ENCODE measurements around the gene ATG16L2.

Gene ATG16L2, protein sequence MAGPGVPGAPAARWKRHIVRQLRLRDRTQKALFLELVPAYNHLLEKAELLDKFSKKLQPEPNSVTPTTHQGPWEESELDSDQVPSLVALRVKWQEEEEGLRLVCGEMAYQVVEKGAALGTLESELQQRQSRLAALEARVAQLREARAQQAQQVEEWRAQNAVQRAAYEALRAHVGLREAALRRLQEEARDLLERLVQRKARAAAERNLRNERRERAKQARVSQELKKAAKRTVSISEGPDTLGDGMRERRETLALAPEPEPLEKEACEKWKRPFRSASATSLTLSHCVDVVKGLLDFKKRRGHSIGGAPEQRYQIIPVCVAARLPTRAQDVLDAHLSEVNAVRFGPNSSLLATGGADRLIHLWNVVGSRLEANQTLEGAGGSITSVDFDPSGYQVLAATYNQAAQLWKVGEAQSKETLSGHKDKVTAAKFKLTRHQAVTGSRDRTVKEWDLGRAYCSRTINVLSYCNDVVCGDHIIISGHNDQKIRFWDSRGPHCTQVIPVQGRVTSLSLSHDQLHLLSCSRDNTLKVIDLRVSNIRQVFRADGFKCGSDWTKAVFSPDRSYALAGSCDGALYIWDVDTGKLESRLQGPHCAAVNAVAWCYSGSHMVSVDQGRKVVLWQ

DNA sequence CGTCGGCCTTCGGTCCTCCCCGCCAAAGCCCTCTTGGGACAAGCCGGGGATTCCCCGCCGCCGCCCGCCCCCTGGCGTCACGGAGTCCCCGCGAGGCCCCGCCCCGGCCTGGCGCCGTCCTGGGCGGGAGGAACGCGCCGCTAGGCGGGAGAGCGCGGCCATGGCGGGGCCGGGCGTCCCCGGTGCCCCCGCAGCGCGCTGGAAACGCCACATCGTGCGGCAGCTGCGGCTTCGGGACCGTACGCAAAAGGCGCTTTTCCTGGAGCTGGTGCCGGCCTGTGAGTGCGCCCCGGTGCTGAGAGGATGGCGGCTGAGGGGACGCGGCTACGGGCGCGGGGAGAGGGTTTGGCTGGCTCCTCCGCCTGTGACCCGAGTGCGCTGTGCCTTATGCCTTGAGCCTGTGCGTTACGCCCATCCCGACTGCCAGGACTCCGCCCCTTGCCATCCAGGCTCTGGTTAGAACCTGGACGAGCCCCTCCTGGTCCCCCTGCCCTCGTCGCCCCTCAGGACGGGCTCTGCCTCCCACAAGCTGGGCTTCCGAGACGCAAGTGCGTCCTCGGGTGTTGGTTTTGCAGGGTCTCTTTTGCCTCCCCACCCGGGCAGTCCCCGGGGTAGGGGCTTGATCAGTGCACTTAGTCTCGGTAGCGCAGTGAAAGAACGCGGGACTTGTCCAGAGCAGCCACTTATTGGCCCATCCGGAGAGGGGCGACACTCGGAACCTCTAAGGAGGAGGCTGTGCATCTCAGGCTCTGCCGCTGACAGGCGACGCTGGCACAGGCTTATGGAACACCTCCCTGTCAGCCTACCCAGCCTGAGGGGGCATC is at the start of gene ATG16L2:
Gene ATG16L2, plus strand, starts transcription at position 126 of the 824 bp plus-strand sequence. Its CDS starts 35 bp downstream, at position 161.
- peak; percentile 83 for DNase-seq

DNA sequence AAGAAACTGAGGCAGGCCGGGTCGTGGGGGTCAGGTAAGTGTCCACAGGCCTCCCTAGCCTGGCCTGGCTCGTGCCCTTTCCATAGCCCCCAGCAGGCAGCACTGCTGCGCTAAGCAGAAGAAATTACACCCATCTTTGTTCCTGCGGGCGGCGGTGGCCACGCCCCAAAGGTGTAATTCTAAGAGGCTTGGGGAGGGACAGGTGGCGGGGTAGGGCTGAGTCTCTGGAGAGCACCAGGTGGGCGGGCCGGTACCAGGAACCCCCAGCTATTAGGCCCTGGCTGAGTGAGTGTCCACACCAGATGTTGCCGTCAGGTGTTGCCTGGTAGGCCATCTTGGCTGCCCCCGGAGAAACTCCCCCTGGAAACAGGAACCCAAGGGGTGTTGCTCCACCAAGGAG is 49.7 kb upstream of the ATG16L2 start:
- DNase-seq: no peak

DNA sequence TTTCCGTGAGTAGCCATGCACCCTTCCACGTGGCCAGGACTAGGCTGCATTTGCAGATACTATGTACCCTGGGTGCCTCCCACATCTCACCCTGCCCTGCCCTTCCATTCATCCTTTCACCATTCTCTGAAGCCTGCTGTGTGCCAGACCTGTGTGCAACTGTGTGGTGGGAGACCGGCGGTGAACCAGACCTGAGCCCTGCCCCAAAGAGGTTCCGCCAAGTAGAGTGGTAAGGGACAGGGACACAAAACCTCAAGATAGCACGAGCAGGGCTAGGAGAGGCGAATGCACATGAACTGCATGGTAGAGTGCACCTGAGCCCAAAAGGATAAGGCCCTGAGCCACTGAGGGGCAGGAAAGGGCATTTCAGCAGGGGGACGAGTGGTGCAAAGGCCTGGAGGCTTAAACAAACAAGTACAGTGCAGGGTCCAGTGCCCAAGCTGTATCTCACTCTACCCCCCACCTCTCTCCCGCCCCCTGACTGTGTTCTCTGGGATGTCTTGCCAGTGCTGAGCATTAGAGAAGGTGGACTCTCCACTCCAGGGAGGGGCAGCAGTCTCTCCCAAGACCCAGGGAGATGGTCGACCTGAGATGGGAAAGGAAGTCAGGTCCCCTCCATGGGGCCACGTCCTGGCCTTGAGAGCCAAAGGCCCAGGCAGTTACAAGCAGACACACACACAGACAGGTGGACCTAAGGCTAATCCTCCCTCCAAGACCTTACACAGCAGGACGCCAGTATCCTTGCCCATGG is 47.9 kb upstream of the ATG16L2 start:
- DNase-seq: no peak

DNA sequence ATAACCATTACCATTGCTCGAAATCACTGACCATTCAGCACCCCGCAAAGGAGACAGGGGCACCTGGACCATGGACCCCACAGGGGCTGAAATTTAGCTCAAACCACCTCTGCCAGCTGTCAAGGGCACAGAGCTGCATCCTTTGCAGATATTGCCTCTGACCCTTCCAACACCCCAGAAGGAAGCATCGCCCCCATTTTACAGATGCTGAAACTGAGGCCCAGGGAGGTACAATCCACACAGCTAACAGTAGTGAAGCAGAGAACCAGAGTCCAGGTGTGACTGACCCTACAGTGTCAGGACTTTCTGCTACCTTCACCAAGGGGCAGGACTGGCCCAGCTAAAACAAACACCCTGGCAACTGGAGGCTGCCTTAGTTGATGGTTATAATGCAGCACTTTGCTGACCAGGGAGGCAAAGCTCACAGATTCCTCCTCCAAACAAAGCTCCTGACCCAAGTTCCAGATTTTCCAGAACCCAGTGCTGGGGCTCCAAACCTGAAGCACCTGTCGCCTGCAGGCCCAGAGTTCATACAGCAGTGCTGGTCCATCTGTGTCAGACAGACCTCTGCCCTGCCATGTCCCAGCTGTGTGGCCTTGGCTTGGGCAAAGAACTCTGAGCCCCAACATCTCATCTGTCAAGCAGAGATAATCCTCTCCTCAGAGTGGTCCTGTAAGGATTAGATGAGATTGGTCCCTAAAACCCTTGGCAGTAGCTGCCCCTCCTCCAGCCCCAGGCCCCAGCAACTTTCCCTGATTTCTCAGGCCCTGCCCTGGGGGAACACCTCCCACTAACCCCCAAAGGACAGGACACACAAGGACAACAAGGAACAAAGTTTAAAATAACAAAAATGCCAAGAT is 46.8 kb upstream of the ATG16L2 start:
- DNase-seq: no peak

DNA sequence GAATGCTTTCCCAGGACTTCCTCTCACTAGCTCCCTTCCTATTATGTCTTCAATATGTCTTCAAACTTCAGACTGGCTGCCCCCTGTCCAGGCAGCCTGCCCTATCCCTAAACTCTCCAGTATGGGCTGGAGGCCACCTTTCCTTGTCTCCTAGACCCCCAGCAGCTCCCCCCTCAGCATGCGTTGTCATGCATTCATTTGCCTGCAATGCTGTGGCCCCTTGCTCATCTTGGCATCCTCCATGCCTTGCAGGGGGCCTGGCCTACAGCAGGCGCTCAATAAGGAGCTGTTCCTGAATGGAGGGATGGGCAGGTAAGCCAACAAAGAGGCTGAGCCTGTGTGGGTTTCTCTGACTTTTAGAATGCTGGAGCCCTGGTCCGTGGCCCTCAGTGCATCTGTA is 45.6 kb upstream of the ATG16L2 start:
- DNase-seq: no peak

DNA sequence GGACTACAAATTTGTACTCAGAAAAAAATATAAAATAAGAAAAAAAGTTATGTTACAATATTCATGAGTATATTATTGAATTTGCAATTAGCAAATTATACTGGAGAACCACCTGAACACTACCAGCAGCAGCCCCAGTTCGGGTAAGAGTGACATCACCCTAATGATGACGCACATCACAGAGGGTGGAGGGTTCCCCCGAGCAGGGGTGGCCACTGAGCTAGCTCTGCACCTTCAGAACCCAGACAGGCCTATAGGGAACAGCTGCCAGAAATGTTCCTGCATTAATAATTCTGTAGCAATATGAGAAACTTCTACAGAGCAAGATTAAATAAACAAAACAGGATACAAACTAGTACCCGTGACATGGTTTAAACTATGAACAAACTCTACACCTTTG is 44.5 kb upstream of the ATG16L2 start:
- no peak for DNase-seq

DNA sequence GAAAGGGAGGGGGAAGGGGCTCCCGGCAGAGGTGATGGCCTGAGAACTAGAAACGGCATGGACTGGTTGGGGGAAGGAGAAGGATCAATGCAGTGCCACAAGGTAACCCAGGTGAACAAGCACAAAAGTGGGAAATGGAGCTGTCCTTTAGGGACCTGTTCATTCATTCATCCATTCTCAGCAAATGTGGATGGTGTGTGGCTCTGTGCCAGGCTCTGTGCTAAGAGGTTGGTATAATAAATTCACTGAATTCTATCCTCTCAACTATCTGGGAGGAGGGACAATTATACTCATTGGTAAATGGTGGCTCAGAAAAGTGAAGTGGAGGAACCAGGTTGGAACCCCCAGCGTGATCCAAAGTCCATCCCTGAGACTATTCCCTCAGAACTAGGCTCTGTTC is 43.4 kb upstream of the ATG16L2 start:
- no peak for DNase-seq

DNA sequence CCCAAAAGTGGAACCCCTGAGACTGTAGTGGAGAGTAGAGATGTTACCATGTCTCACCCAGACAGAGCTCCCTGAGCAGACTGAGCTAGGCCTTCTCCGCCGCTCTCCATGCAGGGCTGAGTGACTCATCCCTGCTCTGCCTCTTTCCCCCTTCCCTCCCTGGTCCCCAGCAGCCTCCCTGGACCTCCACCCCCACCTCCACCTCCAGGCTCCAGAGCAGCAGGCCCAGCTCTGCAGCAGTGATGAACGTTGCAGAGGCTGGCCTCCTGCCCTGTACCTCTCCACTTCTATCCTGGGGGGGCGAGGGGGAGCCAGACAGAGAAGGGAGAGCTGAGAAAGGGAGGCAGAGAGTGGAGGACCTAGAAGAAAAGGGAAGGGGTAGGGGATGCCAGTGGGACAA is 42.7 kb upstream of the ATG16L2 start:
- no peak for DNase-seq

DNA sequence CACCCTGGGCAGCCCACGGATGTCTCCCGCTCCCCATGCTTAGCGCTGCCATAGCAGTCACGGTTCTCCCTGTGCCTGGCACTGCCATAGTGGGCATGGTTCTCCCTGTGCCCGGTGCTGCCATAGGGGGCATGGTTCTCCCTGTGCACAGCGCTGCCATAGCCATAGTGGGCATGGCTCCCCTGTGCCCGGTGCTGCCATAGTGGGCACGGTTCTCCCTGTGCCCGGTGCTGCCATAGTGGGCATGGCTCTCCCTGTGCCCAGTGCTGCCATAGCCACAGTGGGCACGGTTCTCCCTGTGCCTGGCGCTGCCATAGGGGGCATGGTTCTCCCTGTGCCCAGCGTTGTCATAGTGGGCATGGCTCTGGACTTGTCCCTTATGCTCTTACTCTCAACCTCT is 42.2 kb upstream of the ATG16L2 start:
- DNase-seq: no peak

DNA sequence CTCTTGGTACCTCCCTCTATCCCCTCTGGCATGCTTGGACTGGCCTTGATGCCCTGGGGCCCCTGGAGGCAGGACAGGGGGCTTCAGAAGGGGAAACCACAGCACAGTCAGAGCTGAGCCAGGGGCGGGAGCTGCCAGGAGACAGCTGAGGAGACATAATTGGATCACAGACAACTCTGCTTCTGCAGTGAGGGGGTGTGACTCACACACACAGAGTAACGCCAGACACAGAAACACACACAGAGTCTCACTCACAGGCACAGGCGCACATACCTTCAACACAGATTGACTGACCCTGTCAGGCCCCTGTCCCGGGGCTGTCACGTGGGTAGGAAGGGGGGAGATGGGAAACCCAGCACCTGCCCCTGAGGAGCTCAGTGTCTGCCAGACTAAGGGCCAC is 40.9 kb upstream of the ATG16L2 start:
- DNase-seq: no peak

DNA sequence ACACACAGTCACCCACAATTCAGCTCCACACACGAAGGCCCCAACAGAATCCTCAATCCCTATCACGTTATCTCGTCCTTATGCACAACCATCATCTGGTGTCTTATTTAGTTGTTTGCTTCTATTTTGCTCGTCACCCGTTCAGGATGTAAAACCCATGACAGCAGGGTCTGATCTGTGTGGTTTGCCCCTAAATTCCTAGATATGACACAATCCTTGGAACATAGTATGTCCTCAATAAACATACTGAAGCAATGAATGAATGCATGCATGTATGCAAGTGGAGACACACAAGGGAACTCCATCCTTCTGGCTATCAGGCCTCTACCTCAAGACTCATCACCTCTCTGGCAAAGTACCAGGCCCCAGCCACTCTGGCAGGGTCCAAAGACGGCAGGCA is 40.5 kb upstream of the ATG16L2 start:
- DNase-seq: no peak

DNA sequence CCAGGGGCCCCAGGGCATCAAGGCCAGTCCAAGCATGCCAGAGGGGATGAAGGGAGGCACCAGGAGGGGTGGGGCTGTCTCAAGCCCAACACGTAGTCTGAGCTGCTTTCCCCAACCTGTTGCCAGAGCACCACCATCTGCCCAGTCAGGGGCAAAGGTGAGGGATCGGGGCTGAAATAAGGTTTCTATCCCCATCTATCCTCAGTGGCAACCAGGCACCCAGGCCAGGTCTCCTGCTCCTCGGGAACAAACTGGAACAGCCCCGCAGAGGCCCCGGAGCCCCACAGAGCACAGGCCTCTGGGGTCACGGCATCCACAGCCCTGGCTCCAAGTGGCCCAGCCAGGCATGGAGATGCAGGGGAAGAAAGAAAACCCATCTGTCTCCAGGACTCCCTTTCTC is 39.7 kb upstream of the ATG16L2 start:
- DNase-seq: no peak

DNA sequence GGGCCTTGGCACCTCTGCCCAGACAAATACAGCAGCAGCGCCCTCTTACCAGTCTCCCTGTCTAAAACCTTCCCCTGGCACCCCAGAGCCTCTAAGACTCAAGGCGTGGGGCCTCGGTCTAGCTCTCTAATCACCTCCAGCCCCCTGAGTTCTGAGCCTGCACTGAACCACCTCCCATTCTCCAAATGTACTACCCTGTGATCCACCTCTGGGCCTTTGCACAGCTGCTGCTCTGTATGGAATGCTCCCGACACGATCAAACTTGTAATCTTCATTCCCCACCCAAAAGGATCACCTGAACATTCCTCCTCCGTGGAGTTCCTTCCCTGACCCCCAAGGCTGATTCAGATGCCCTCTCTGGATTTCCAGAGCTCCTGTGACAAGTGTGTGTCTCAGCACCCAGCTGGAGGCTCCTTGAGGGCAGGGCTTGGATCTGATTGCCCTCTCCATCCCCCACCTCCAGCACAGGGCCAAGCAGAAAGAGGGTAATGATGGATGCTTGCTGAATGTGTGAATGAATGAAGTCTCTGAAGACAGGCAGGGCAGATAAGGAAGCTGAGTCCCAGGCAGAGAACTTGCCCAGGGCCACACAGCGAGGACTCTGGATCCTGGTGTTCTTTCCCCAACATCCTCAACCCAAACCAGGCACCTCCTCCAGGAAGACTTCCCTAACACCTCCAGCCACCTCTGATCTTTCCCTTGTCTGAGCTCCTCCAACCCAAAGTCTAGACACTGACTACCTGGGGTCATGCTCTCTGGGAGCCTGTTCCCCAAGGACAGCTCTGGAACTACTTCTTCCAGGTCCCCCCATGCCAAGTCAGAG is 38.7 kb upstream of the ATG16L2 start:
- DNase-seq: no peak

DNA sequence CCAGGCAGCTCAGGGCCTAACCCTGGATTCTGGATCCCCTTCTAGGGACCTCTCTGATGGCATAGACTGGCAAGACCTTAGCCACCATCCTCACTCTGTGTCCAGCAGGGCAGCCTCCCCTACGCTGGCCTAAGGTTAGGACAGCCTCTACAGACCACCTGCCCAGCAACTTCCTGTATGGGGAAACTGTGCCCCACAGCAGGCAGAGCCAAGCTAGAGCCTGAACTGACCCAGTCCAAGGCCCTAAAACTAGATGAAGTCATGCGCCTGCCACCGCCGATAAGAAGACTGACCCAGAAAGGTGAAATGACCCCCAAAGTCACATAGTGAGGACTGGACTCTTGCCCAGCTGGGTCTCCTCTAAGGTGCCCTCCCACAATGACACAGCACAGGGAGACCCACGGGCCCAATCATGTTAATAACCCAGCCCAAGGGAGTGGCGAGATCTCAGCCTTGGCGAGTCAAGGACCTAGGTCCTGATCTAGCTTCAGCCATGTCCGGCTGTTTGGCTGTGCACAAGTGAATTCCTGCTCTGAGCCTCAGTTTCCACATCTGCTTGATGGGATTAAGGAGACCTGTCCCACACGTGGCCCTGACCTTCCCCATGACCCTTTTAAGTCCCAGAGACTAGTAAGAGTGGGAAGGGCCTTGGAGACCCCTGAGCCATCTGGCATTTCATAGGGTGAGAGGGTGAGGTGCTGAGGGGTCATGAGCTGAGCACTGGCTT is 37.9 kb upstream of the ATG16L2 start:
- DNase-seq: no peak

DNA sequence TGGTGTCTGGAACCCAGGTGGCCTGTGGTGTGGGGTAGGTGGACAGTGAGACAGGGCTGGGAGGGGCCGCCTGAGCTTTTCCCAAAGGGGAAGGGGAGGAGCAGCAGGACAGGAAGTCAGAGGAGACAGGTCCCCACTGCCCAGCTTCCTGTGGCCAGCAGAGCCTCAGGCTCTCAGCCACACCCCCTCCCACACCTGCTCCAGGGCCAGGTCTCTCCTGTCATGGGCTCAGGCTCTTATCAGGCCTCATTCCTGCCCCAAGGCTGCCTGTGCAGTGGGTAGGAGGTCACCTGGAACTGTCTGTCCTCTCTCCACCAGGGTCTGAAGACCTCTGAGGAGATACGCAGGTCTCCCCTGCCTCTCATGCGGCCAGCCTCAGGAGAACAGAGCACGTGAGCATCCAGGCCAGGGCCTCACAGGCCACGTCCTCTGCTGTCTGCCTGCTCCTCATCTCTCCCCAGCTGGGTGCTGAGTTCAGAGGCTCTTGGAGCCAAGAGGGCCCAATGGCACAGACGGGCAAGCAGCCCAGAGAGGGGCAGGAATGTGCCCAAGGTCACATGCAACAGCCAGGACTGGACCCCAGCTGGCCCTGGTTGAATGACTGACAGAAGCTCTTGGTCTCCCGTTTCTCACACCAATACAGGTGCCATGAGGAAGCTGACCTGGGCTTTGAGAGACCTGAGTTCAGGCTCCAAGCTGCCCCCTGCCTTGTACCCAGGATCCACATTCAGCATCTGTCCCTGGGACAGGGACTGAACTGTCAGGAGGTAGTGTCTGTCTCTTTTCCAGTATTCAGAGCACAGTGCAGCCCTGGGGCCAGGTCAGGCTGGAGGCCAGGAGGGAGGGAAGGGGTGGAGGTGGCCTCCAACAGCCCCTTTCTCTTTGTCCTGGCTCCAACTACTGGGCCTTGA is 37.1 kb upstream of the ATG16L2 start:
- no peak for DNase-seq

DNA sequence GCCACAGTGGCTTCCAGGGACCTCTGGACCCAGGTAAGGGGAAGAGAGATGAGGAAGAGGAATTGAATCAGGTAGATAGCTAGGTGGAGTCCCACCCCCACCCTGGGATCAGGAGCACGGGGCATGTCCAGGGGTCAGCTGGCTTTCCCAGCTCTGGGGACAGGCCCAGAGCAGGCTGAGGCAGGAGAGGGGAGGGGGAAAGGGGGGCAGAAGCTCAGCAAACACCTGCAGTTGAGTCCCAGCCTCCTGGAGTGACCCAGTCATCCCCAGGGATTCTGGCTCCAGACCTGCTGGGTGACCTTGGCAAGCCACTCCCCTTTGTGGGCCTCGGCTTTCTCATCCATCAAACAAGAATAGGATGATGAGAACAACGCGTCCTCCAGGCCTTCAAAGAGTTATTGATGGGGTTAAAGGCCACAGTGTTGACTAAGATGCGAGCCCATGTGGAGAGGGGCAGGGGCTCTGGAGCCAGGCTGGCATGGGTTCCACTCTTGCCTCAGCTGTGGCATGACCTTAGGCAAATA is 36.4 kb upstream of the ATG16L2 start:
- no peak for DNase-seq

DNA sequence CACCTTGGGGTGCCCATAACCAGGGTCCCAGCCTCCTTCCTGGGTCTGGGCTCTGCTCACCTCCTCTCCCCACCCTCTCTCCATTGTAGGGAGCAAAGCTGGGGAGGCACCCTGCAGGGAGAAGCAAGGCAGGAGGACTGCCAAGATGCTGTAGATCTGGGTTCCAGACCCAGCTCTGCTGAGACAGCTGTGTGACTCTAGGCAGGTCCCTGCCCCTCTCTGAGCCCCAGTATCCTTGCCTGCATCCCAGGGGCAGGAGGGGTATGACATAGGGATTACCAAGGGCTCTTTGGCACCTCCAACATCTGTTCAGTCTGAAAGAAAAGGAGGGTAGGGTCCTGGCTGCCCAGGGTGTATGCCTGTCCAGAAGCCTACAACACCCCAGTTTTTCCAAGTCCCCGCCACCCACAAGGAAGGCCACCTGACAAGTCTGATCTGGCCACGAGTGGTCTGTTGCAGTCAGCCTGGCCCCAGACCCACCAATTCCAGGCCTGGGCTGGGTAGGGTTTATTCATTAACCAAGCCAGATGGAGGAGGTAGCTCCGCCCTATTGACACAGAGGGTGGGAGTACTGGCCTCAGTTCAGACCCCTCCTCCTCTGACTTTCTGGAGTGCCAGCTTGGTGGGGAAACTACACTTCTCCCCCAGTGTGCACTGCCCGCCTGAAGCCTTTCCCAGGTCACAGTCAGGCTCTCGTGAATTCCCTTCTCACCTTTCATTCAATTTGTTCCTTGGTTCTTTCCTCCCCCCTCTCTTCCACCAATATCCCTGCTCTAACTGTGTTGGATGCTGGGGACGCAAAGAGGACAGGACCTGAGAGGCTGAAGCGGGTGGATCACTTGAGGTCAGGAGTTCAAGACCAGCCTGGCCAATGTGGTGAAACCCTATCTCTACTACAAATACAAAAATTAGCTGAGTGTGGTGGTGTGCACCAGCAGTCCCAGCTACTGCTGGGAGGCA is 35.4 kb upstream of the ATG16L2 start:
- DNase-seq: no peak
